Testis (tissue), 2 donors: ENCODE results near the gene HSD17B3.

Source experiments
- CTCF ChIP-seq, 3 experiments: fragments of 450-650 bp in 2 of 3; fragments of 200-600 bp in 1 of 3; sonication (generic) in 1 of 3; IDR thresholded peaks; one replicate each; pipeline ENCODE4 v1.5.1; 2016 to 2019; ENCODE audit warnings: antibody characterized with exemption in 3 of 3, mild to moderate bottlenecking in 2 of 3, moderate library complexity in 1 of 3
- POLR2A ChIP-seq: fragments of 450-650 bp; IDR thresholded peaks from one replicate; pipeline ENCODE4 v1.6.1; 2017; ENCODE audit warnings: antibody characterized with exemption, mild to moderate bottlenecking, moderate library complexity

GRCh38 chr9:96189995-96190394, 112.0 kb downstream of the HSD17B3 start:
- TF ChIP-seq CTCF (IDR thresholded peaks at IDR 0.05): no peak
- no peak for TF ChIP-seq POLR2A
